Calu3 (cell line): ENCODE data around the gene BCL7A. TPM values are rescaled to one million over a fixed set of nuclear protein-coding genes. Genes with fewer than 3 reads are reported as not detected.

Experiments used
- BruUV-seq: library from RNA; stranded (reverse); fragments of 400-500 nt; replicated peaks from 2 replicates; lab custom pipeline; 2021; lab: Mats Ljungman, UMichigan
- CTCF ChIA-PET: fragments of 300-600 bp; sonication (Branson Sonifier 250); formaldehyde crosslinking; loops from one replicate; lab custom pipeline; 2022; ENCODE audit warnings: antibody characterized with exemption; lab: Charles Lee
- DNase-seq: peaks from one replicate; pipeline ENCODE4 v3.0.0; 2022
- H3K27ac Mint-ChIP-seq: one replicate; pipeline ENCODE4 v1.8.0; 2022; ENCODE audit warnings: mixed read lengths; ENCODE audit not compliant: unreplicated experiment
- H3K27me3 Mint-ChIP-seq: one replicate; pipeline ENCODE4 v1.8.0; 2022; ENCODE audit warnings: mixed read lengths; ENCODE audit not compliant: unreplicated experiment
- H3K36me3 Mint-ChIP-seq: one replicate; pipeline ENCODE4 v1.8.0; 2022; ENCODE audit warnings: mild to moderate bottlenecking, moderate library complexity, mixed read lengths; ENCODE audit not compliant: insufficient read depth, unreplicated experiment
- H3K4me1 Mint-ChIP-seq: one replicate; pipeline ENCODE4 v1.8.0; 2022; ENCODE audit warnings: mild to moderate bottlenecking, low read depth, mixed read lengths; ENCODE audit not compliant: unreplicated experiment
- H3K4me3 Mint-ChIP-seq: one replicate; pipeline ENCODE4 v1.8.0; 2022; ENCODE audit warnings: mild to moderate bottlenecking, low read depth, moderate library complexity, mixed read lengths; ENCODE audit not compliant: unreplicated experiment
- H3K9me3 Mint-ChIP-seq: one replicate; pipeline ENCODE4 v1.8.0; 2022; ENCODE audit warnings: low read depth, mixed read lengths; ENCODE audit not compliant: unreplicated experiment
- intact Hi-C: fragments of 100-400 bp; cut with micrococcal nuclease; formaldehyde crosslinking; loops from one replicate; pipeline ENCODE4 v1.10.0; 2022; ENCODE audit not compliant: unreplicated experiment
- total RNA-seq: library from RNA; stranded (reverse); gene quantifications from 2 replicates; pipeline ENCODE4 v1.2.3, GENCODE V29; 2022
- TF ChIP-seq, protein P1 (sequence below): fragments of 200-600 bp; IDR thresholded peaks from one replicate; pipeline ENCODE4 v1.8.0; 2022; ENCODE audit warnings: antibody characterized with exemption; ENCODE audit not compliant: unreplicated experiment

The BCL7A gene
- total RNA-seq, 1 experiment from 2014 or later = 21.0 TPM

DNA sequence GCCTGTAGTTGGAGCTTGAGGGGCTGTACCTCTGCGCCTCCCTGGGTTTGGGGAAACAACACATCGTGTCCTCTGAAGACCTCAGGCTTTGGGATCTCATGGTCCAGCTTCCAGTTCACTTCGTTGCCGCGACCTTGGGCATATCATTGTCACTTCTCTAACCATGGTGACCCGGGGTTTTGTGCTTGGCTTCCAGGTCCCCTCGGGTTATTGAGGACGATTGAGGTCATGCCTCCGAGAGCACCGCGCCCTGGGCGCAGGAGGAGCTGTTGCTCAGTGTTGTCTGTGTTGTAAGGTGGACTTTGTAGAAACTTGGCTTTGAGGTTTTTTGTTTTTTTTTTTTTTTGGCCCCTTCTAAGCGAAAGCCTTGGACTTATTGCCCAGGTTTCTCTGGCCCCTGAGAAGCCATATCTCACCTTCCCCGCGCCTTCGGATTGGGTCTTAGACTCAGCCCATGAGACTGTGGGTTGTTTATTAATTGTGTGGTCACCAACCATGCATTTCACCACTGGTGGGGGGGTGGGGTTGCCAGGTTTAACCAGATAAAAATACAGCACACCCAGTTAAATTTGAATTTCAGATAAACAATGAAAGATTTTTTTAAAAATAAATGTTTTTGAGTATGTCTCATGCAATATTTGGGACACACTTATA is 2.6 kb downstream of the BCL7A start:
- H3K9me3 Mint-ChIP-seq = peaks cover 3% of the 10 kb centered on the region
- BruUV-seq = no TSS peak
- H3K4me1 Mint-ChIP-seq = peaks cover 22% of the 10 kb centered on the region
- H3K27ac Mint-ChIP-seq = peak overlapping the region; percentile 53
- CTCF ChIA-PET = interaction anchor here (0.7 to 1.7 kb wide), 4 partner anchors 19 to 81 kb away, joined by 3 to 5 read pairs (median 4); no protein-coding TSS in a partner anchor
- no peaks in the 10 kb centered on the region for H3K27me3 Mint-ChIP-seq
- TF ChIP-seq, protein P1, sequence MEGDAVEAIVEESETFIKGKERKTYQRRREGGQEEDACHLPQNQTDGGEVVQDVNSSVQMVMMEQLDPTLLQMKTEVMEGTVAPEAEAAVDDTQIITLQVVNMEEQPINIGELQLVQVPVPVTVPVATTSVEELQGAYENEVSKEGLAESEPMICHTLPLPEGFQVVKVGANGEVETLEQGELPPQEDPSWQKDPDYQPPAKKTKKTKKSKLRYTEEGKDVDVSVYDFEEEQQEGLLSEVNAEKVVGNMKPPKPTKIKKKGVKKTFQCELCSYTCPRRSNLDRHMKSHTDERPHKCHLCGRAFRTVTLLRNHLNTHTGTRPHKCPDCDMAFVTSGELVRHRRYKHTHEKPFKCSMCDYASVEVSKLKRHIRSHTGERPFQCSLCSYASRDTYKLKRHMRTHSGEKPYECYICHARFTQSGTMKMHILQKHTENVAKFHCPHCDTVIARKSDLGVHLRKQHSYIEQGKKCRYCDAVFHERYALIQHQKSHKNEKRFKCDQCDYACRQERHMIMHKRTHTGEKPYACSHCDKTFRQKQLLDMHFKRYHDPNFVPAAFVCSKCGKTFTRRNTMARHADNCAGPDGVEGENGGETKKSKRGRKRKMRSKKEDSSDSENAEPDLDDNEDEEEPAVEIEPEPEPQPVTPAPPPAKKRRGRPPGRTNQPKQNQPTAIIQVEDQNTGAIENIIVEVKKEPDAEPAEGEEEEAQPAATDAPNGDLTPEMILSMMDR = no peak
- peak; percentile 74 for DNase-seq
- H3K4me3 Mint-ChIP-seq = peak overlapping the region; percentile 96
- intact Hi-C loops = loop anchor here (10.0 kb wide), 1 partner anchor 109 kb away; the partner anchor contains the start of gene CFAP251
- peaks cover 40% of the 10 kb centered on the region for H3K36me3 Mint-ChIP-seq

DNA sequence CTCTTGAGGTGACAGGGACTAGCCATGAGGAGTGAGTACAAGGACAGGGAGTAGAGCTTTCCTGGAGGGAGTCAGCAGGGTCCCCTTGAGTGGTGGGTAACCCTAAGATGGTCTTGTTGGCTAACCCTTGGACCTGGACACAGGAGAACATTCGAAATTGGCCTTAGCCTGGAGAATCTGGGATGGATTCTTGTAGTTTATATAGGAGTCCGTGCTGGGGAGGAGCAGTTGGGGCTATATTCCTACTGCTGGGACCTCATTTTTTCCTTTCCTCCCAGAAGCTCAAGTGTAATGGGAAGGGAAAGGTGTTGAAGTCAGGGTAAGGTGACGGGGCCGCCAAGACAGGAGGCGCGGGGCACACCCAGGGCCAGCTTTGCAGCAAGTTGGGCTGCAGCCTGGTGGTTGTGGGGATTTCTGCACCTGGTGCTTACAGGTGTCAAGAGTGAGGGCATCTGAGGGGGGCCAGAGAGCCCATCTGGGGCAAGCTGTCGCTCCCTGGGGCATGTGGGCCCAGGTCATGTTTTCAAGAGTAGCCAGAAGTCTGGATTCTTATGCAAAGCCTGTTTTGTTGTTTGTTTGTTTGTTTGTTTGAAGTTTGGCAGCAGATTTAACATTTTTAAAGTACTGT is 5.1 kb downstream of the BCL7A start:
- Mint-ChIP-seq H3K4me3 (no peak overlapping the region), H3K4me1 (peaks cover 39% of the 10 kb centered on the region), H3K27ac (no peak overlapping the region), H3K27me3 (no peaks in the 10 kb centered on the region), H3K36me3 (peaks cover 30% of the 10 kb centered on the region), H3K9me3 (no peaks in the 10 kb centered on the region)
- no peak for DNase-seq
- no TSS peak for BruUV-seq
- CTCF ChIA-PET = no interaction called here
- TF ChIP-seq, protein P1 = no peak
- intact Hi-C loops = loop anchor here (10.0 kb wide), 1 partner anchor 112 kb away; the partner anchor contains the start of gene CFAP251

DNA sequence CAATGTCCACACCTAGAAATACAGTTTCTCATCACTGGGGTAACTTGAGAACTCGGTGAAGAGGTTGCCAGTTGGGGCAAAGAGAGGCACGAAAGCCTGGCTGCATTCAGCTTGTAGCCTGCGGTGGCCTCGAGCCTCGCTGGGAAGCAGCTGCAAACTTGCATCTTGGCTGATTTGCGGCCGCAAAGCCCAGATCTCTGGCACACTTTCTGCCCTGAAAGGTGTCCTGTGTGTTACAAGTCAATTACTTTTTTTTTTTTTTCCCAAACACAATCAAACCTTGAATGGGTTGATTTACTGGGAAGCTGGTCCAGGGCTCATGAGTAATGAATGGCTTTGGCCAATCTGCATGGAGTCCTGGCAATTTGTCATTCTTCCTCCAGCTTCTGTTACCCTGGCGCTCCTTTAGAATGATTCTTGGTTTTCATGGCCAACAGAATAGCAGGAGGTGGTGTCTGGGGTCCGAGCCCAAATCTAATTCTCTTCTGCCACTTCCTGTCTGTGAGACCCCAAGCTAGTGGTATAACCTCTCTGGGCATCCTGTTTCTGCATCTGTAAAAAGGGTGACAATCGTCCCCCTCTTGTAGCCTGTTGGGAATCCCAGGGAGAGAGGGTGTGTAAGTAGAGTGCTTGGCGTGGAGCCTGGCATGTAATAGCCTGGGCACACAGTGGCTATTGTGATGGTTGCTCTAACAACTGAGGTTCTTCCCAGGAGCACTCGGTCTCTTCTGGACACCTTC is 6.7 kb downstream of the BCL7A start:
- CTCF ChIA-PET = interaction anchor here (0.6 to 1.0 kb wide), 3 partner anchors 36 to 234 kb away, joined by 3 to 5 read pairs (median 3); no protein-coding TSS in a partner anchor
- H3K27ac Mint-ChIP-seq = no peak overlapping the region
- H3K27me3 Mint-ChIP-seq = no peaks in the 10 kb centered on the region
- no peak overlapping the region for H3K4me3 Mint-ChIP-seq
- DNase-seq = no peak
- TF ChIP-seq, protein P1 = no peak
- peaks cover 42% of the 10 kb centered on the region for H3K4me1 Mint-ChIP-seq
- peaks cover 18% of the 10 kb centered on the region for H3K36me3 Mint-ChIP-seq
- H3K9me3 Mint-ChIP-seq = no peaks in the 10 kb centered on the region
- BruUV-seq = no TSS peak
- intact Hi-C loops = loop anchor here (10.0 kb wide), 1 partner anchor 114 kb away; the partner anchor contains the start of gene CFAP251

DNA sequence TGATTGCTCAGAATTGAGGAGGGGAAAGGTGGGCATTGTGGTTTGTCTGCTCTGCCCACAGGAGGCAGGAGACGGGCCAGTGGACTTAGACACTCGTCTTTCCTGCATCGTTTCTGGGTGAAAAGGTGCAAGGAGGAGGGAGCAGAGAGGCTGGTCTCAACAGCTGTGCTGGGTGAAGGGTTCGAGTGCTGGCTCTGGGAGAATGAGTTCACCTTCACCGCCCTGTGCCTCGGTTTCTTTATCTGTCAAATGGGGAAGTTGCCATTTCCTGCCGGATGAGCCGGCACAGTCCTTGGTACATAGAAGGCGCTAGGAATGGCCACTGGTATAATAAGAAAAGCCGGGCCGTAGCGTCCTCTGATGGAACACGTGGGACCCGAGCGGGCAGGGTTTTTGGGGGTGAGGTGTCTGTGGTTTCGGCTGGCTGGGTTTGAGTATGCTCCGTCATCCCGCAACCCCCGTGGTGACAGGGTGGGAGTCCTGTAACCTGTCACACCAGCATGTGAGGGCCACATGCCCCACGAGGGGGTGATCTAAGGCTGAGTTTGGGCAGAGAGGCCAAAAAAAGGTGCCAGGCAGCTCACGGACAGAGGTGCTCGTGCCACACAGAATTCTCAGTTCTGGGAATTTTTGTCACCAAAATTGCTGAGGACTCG is 7.3 kb downstream of the BCL7A start:
- H3K36me3 Mint-ChIP-seq = peaks cover 12% of the 10 kb centered on the region
- no peak overlapping the region for H3K27ac Mint-ChIP-seq

More for the DNA sequence above, 7.3 kb downstream of the BCL7A start:
- CTCF ChIA-PET = interaction anchor here (1.0 kb wide), 1 partner anchor 37 kb away, joined by 5 read pairs; no protein-coding TSS in a partner anchor
- intact Hi-C loops = loop anchor here (10.0 kb wide), 1 partner anchor 114 kb away; the partner anchor contains the start of gene CFAP251
- Mint-ChIP-seq H3K27me3 (no peaks in the 10 kb centered on the region), H3K9me3 (no peaks in the 10 kb centered on the region), H3K4me1 (peaks cover 42% of the 10 kb centered on the region), H3K4me3 (no peak overlapping the region)
- DNase-seq = no peak
- TF ChIP-seq, protein P1 = no peak
- no TSS peak for BruUV-seq
